ENCODE data around the gene ZNF678. TPM values are rescaled to one million over a fixed set of nuclear protein-coding genes. Genes with fewer than 3 reads are reported as not detected.
"Not testable (repeated sequence)": the region's sequence is repeated elsewhere in the genome, so short reads cannot be mapped to it uniquely, and the experiment has no call there.

The ZNF678 gene
- total RNA-seq, 1 donor: 3.6 TPM

- no peak overlapping the region for H3K27ac ChIP-seq (ENCODE audit: low read depth, low read length)
- H4K20me1 ChIP-seq (ENCODE audit: insufficient read depth, low read length): no peaks in the 10 kb centered on the region
- peaks cover under 1% of the 10 kb centered on the region for H3K4me1 ChIP-seq (ENCODE audit: insufficient read depth, low read length)
- no peaks in the 10 kb centered on the region for H3K36me3 ChIP-seq (ENCODE audit: insufficient read depth, low read length)
- no peak overlapping the region for H2AFZ ChIP-seq (ENCODE audit: low read length)
- no peak for TF ChIP-seq CTCF (IDR thresholded peaks at IDR 0.05; ENCODE audit: extremely low read depth, low read depth, low read length)
- H3K27me3 ChIP-seq (ENCODE audit: insufficient read depth, low read length): no peaks in the 10 kb centered on the region
- H3K4me2 ChIP-seq (ENCODE audit: insufficient read depth, low read length): no peak overlapping the region
- H3K9me3 ChIP-seq (ENCODE audit: low read depth, low read length): no peaks in the 10 kb centered on the region
- no peak for DNase-seq (ENCODE audit: insufficient read length, low spot score, missing footprints)
- no peaks in the 10 kb centered on the region for H3K79me2 ChIP-seq (ENCODE audit: insufficient read depth, low read length)
- no peak overlapping the region for H3K4me3 ChIP-seq (ENCODE audit: insufficient read depth, low read length)
Observed at GRCh38 chr1:227548119-227548397, 15.3 kb upstream of the ZNF678 start.

- H4K20me1 ChIP-seq (ENCODE audit: insufficient read depth, low read length): no peaks in the 10 kb centered on the region
- no peak for DNase-seq (ENCODE audit: insufficient read length, low spot score, missing footprints)
Observed at GRCh38 chr1:227548448-227548847, 14.9 kb upstream of the ZNF678 start.

GRCh38 chr1:227549892-227550291 is 13.5 kb upstream of the ZNF678 start:
- DNase-seq (ENCODE audit: insufficient read length, low spot score, missing footprints): no peak
- Histone ChIP-seq H3K4me1 (ENCODE audit: insufficient read depth, low read length) (no peaks in the 10 kb centered on the region), H2AFZ (ENCODE audit: low read length) (no peak overlapping the region), H3K4me3 (ENCODE audit: insufficient read depth, low read length) (no peak overlapping the region), H3K27me3 (ENCODE audit: insufficient read depth, low read length) (no peaks in the 10 kb centered on the region), H3K36me3 (ENCODE audit: insufficient read depth, low read length) (no peaks in the 10 kb centered on the region), H4K20me1 (ENCODE audit: insufficient read depth, low read length) (no peaks in the 10 kb centered on the region), H3K4me2 (ENCODE audit: insufficient read depth, low read length) (no peak overlapping the region), H3K79me2 (ENCODE audit: insufficient read depth, low read length) (no peaks in the 10 kb centered on the region), H3K9me3 (ENCODE audit: low read depth, low read length) (no peaks in the 10 kb centered on the region), H3K27ac (ENCODE audit: low read depth, low read length) (no peak overlapping the region)
- no peak for TF ChIP-seq CTCF (IDR thresholded peaks at IDR 0.05; ENCODE audit: extremely low read depth, low read depth, low read length)

More at GRCh38 chr1:227548448-227548847, 14.9 kb upstream of the ZNF678 start:
- Histone ChIP-seq H3K4me1 (ENCODE audit: insufficient read depth, low read length) (no peaks in the 10 kb centered on the region), H3K4me3 (ENCODE audit: insufficient read depth, low read length) (no peak overlapping the region), H3K9me3 (ENCODE audit: low read depth, low read length) (no peaks in the 10 kb centered on the region), H3K36me3 (ENCODE audit: insufficient read depth, low read length) (no peaks in the 10 kb centered on the region), H3K4me2 (ENCODE audit: insufficient read depth, low read length) (no peak overlapping the region), H3K27me3 (ENCODE audit: insufficient read depth, low read length) (no peaks in the 10 kb centered on the region), H3K79me2 (ENCODE audit: insufficient read depth, low read length) (no peaks in the 10 kb centered on the region), H3K27ac (ENCODE audit: low read depth, low read length) (no peak overlapping the region), H2AFZ (ENCODE audit: low read length) (no peak overlapping the region)
- no peak for TF ChIP-seq CTCF (IDR thresholded peaks at IDR 0.05; ENCODE audit: extremely low read depth, low read depth, low read length)

GRCh38 chr1:227551881-227552280 is 11.5 kb upstream of the ZNF678 start:
- not testable (repeated sequence) for DNase-seq (ENCODE audit: insufficient read length, low spot score, missing footprints); H4K20me1 ChIP-seq (ENCODE audit: insufficient read depth, low read length); H3K27ac ChIP-seq (ENCODE audit: low read depth, low read length); H3K27me3 ChIP-seq (ENCODE audit: insufficient read depth, low read length); H2AFZ ChIP-seq (ENCODE audit: low read length); H3K4me3 ChIP-seq (ENCODE audit: insufficient read depth, low read length); H3K4me1 ChIP-seq (ENCODE audit: insufficient read depth, low read length); H3K4me2 ChIP-seq (ENCODE audit: insufficient read depth, low read length); H3K36me3 ChIP-seq (ENCODE audit: insufficient read depth, low read length); H3K79me2 ChIP-seq (ENCODE audit: insufficient read depth, low read length); H3K9me3 ChIP-seq (ENCODE audit: low read depth, low read length)

- Histone ChIP-seq H3K36me3 (ENCODE audit: insufficient read depth, low read length) (no peaks in the 10 kb centered on the region), H3K4me3 (ENCODE audit: insufficient read depth, low read length) (no peak overlapping the region), H3K9me3 (ENCODE audit: low read depth, low read length) (no peaks in the 10 kb centered on the region), H3K27ac (ENCODE audit: low read depth, low read length) (no peak overlapping the region), H3K79me2 (ENCODE audit: insufficient read depth, low read length) (no peaks in the 10 kb centered on the region), H3K4me1 (ENCODE audit: insufficient read depth, low read length) (no peaks in the 10 kb centered on the region), H4K20me1 (ENCODE audit: insufficient read depth, low read length) (no peaks in the 10 kb centered on the region), H3K27me3 (ENCODE audit: insufficient read depth, low read length) (peaks cover 12% of the 10 kb centered on the region), H3K4me2 (ENCODE audit: insufficient read depth, low read length) (no peak overlapping the region), H2AFZ (ENCODE audit: low read length) (no peak overlapping the region)
- TF ChIP-seq CTCF (IDR thresholded peaks at IDR 0.05; ENCODE audit: extremely low read depth, low read depth, low read length): no peak
- no peak for DNase-seq (ENCODE audit: insufficient read length, low spot score, missing footprints)
Observed at GRCh38 chr1:227556288-227556687, 7.1 kb upstream of the ZNF678 start.
